ENCODE data around the gene TMEM163.
"Not testable (repeated sequence)": the region's sequence is repeated elsewhere in the genome, so short reads cannot be mapped to it uniquely, and the experiment has no call there.

TMEM163 gene

GRCh38 chr2:134610871-134611270, 107.9 kb downstream of the TMEM163 start:
- no peak for DNase-seq

DNA sequence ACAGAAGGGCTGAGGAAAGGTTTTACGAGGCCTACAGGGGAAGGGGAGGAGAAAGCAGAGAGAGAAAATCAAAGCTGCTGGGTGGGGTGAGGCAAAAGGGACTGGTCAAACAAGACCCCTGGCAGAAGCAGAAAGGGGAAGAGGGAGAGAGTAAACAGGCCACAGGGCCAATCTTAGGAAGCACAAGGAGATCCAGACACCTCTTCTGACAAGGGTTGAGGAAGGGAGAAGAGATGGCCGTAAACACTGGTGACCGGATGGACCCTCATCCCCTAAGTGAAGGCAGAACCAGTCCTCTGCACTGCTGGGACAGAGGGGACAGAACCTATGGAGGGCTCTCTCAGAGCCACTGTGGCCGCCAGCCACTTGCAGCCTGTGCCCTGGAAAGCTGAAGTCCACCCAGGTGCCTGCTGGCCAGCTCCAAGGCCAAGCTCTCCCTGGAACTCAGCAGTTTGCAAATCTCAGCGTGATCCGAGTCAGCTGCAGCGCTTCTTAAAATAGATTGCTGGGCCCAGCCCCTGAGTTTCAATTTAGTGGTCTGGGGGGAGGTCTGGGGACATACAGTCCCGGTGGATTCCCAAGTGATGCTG, 108.8 kb downstream of the TMEM163 start:
- DNase-seq, result no peak

GRCh38 chr2:134603966-134604365, 114.8 kb downstream of the TMEM163 start:
- DNase-seq, result no peak

DNA sequence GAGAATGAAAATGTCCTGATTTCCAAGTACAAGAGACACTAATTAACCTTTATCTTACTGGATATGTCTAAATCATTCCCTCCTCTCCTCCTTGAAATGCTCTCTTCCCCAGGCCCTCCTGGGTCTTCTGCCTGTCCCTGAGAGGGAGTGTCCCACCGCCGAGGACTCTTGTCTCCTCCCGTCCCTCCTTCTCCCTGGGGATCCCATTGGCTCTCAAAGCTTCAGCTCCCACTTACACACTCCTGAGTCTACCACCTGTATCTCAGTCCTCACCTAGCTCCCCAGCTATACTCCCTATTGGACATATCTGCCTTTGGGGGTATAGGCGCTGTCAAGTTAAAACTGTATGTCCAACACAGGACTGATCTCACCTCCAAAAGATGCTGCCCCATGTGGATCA, 116.1 kb downstream of the TMEM163 start:
- DNase-seq, result no peak

DNA sequence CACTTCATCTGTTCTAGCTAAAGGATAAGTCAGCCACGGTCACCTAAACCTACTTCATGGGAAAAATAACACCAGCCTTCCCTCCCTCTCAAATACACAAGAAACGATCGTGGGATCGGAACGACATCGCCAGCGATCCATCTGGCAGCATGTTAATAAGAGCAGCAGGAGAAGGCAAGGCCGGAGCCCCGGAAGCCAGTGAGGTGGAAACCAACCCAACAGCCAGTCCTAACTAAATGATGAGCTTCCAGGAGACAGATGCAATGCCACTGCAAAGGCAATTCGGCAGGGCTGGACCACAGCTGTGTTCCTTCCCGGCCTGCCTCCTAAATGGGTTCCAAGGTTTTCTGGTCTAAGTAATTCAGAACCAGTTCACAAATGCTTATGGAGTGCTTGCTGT, 117.5 kb downstream of the TMEM163 start:
- DNase-seq, result no peak

- DNase-seq, result no peak
Measured at GRCh38 chr2:134600208-134600607, 118.6 kb downstream of the TMEM163 start.

GRCh38 chr2:134599236-134599635, 119.6 kb downstream of the TMEM163 start:
- no peak for DNase-seq

- DNase-seq, result no peak
Measured at GRCh38 chr2:134594399-134594798, 124.4 kb downstream of the TMEM163 start.

GRCh38 chr2:134593519-134593918, 125.3 kb downstream of the TMEM163 start:
- DNase-seq, result no peak

DNA sequence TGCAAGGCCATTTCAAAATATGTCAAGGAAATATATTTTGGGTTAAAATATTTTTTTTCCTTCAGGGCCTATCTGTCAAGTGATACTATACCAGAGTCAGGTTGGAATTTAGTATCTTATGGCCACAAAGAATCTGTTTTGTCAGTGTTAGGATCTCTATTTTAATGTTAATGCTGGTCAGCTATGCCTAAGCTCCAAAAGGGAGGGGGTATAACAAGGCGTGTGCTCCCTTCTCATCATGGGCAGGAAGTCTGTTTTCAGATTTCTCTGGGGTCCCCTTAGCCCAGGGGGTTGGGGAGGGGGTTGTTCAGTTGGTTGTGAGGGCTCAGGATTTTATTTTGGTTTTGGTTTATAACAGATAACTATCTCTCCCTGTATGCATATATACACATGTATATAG, 126.4 kb downstream of the TMEM163 start:
- no peak for DNase-seq

DNA sequence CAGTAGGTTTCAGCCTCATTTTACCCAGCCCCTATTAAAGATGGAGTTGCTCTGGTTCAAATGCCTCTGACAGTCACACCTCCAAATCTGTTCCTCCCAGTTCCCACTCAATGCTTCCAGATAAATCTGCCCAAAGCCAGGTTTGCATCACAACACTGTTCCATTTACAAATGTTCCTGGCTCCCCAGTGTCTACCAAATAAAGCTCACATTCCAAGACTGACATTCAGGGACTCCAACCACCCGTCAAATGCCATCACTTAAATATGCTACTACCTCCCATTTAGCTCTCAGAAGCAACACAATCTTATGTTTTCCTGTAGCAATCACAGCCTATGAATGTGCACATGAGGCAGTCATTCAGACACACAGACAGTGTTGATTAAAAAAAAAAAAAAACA, 127.3 kb downstream of the TMEM163 start:
- DNase-seq, result no peak

DNA sequence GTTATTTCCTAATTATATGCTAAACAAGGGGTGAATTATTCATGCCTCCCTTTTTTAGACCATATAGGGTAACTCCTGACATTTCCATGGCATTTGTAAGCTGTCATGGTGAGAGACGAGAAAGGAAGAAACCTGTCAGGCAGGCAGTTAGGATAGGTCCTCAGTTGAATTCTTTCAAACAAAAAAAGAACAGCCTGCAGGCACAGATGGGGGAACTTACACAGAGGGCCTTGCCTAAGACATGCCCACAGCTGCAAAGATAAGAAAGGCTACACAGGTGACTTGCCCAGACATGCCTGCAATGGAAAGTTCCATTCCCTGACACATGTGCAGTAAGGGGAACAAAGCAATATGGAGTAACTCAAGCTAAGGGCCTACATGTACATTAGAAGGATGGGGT, 128.1 kb downstream of the TMEM163 start:
- DNase-seq, result no peak

DNA sequence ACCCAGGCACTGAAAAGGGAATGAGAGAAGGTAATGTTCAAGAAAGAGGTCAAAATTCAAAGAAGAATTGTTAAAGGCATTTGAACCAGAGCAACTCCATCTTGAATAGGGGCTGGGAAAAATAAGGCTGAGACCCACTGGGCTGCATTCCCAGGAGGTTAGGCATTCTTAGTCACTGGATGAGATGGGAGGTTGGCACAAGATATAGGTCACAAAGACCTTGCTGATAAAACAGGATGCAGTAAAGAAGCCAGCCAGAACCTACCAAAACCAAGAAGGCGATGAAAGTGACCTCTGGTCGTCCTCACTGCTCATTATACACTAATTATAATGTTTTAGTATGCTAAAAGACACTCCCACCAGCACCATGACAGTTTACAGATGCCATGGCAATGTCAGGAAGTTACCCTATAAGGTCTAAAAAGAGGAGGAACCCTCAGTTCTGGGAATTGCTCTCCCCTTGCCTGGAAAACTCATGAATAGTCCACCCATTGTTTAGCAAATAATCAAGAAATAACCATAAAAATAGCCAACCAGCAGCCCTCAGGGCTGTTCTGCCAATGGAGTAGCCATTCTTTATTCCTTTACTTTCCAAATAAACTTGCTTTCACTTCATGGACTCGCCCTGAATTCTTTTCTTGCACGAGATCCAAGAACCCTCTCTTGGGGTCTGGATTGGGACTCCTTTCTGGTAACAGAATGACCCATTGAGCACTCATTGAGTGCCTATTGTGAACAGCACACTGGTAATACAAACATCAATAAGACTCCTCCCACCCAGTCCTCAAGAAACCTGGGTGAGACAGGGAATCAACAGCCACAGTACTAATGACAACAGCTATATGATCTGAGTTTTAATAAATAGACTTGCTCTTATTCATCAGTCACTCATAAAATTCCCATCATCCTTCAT, 129.4 kb downstream of the TMEM163 start:
- DNase-seq, result not testable (repeated sequence)

- no peak for DNase-seq
Measured at GRCh38 chr2:134588556-134588955, 130.2 kb downstream of the TMEM163 start.

GRCh38 chr2:134586326-134586965, 132.4 kb downstream of the TMEM163 start:
- no peak for DNase-seq

GRCh38 chr2:134583997-134584520, 134.7 kb downstream of the TMEM163 start:
- DNase-seq, result no peak

- no peak for DNase-seq
Measured at GRCh38 chr2:134583462-134583861, 135.3 kb downstream of the TMEM163 start.

- DNase-seq, result no peak
Measured at GRCh38 chr2:134582547-134582899, 136.3 kb downstream of the TMEM163 start.

DNA sequence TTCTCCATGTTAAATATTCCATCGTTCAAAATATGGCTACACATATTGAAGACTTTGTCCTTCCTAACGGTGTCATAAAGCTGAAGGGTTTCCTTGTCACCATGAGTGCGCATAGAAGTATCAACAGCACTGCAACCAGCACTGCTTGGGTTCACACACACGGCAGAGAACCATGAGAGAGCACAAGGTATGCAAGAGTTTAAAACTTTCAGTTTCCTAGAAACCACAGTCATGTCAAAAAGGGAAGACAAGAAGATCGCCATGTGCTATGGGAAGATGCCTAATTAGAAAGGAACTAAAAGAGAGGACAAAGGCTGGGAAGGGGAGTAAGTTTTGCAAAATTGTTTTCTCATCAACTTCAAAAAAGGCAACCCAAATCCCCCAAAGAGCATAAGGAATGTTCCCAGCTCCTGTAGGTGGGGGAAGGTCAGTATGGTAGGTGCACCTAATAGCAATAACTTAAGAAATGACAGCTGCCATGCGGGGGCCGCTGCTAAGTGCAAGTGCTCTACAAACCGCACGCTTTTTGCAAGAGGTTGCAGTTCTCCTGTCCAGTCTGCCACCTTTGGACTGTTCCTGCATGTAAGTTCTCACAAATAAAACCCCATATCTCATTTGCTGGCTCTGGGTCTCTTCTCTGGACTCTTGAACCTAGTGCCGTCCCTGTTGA, 136.8 kb downstream of the TMEM163 start:
- no peak for DNase-seq

DNA sequence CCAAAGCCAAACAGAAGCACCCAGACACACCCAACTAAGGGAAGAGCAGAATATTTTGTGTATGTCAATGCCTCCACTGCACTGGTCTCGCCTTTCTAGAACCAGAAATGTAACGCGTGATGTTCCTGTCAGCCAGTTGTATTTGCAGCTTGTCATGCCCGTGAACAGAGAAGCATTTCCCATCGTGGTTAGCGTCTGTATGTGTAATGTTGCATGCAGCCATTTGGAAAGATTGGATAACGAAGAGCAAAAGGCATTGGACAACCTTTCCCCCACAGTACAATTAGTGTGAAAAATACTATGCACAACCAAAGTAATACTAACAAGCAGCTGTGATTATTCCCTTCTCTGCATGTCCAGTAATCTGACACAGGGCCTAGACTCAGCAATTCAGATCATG, 140.5 kb downstream of the TMEM163 start:
- no peak for DNase-seq

DNA sequence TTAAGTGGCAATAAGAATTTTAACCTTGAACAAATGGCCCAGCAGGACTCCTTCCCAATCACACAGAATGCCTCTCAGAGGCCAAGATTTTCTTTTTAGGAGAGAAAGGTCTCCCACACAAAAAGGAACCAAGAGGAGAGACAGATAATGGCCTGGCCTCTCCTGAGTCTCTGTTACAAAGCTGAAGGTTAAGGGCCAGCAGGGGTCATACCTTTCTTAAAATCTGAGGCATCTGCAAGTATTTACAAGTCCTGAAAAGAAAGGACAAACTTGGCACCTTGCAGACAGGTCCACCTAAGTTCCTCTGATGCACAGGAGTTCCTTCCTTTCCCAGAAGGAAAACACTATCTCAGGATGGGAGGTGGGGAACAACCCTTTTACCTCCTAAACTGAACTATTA, 142.3 kb downstream of the TMEM163 start:
- DNase-seq, result no peak

DNA sequence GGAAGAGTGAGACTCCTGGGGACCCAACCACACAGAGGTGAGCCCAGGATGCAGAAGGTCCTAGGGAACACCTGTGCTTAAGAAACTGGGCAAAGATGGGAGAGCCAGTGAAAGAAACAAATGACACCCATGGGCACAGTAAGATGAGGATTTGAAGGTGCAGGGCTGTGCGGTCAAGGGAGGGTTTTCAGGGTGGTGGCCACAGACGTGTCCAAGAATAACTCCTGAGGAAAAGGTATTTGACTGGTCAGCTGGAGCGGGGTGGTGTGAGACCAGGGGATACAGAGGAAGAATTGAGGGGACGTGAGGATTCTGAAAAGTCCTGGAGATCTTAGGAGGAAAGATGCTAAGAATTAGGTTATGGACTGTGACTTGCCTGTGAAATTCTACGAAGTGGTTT, 142.9 kb downstream of the TMEM163 start:
- DNase-seq, result no peak

All from T-helper 2 cell (primary cell).